Measurements from ENCODE around the gene CD33.

Gene CD33

GRCh38 chr19:51271067-51271466 is 46.2 kb downstream of the CD33 start:
- Histone ChIP-seq H3K4me3 (replicated peaks; ENCODE audit: insufficient read depth, low read length) (no peak overlapping the region), H3K27ac (replicated peaks) (no peak overlapping the region), H3K27me3 (ENCODE audit: insufficient read depth, poor library complexity, severe bottlenecking) (no peaks in the 10 kb centered on the region)
- DNase-seq (ENCODE audit: low read depth in 1 of 2, low spot score in 1 of 2), result no peak
- TF ChIP-seq, protein P1, sequence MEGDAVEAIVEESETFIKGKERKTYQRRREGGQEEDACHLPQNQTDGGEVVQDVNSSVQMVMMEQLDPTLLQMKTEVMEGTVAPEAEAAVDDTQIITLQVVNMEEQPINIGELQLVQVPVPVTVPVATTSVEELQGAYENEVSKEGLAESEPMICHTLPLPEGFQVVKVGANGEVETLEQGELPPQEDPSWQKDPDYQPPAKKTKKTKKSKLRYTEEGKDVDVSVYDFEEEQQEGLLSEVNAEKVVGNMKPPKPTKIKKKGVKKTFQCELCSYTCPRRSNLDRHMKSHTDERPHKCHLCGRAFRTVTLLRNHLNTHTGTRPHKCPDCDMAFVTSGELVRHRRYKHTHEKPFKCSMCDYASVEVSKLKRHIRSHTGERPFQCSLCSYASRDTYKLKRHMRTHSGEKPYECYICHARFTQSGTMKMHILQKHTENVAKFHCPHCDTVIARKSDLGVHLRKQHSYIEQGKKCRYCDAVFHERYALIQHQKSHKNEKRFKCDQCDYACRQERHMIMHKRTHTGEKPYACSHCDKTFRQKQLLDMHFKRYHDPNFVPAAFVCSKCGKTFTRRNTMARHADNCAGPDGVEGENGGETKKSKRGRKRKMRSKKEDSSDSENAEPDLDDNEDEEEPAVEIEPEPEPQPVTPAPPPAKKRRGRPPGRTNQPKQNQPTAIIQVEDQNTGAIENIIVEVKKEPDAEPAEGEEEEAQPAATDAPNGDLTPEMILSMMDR (IDR thresholded peaks at IDR 0.05; ENCODE audit: insufficient read depth, low read length), result no peak
- TF ChIP-seq GABPA (IDR thresholded peaks at IDR 0.05; ENCODE audit: low read depth) (no peak), POLR2AphosphoS5 (IDR thresholded peaks at IDR 0.05; ENCODE audit: low read depth) (no peak), SPI1 (IDR thresholded peaks at IDR 0.05; ENCODE audit: borderline replicate concordance, low read depth) (no peak)
- TF ChIP-seq, protein P2, sequence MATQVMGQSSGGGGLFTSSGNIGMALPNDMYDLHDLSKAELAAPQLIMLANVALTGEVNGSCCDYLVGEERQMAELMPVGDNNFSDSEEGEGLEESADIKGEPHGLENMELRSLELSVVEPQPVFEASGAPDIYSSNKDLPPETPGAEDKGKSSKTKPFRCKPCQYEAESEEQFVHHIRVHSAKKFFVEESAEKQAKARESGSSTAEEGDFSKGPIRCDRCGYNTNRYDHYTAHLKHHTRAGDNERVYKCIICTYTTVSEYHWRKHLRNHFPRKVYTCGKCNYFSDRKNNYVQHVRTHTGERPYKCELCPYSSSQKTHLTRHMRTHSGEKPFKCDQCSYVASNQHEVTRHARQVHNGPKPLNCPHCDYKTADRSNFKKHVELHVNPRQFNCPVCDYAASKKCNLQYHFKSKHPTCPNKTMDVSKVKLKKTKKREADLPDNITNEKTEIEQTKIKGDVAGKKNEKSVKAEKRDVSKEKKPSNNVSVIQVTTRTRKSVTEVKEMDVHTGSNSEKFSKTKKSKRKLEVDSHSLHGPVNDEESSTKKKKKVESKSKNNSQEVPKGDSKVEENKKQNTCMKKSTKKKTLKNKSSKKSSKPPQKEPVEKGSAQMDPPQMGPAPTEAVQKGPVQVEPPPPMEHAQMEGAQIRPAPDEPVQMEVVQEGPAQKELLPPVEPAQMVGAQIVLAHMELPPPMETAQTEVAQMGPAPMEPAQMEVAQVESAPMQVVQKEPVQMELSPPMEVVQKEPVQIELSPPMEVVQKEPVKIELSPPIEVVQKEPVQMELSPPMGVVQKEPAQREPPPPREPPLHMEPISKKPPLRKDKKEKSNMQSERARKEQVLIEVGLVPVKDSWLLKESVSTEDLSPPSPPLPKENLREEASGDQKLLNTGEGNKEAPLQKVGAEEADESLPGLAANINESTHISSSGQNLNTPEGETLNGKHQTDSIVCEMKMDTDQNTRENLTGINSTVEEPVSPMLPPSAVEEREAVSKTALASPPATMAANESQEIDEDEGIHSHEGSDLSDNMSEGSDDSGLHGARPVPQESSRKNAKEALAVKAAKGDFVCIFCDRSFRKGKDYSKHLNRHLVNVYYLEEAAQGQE (IDR thresholded peaks at IDR 0.05; ENCODE audit: insufficient replicate concordance, low read depth), result no peak

GRCh38 chr19:51272183-51272810 is 47.4 kb downstream of the CD33 start:
- H3K4me3 ChIP-seq (replicated peaks; ENCODE audit: insufficient read depth, low read length), result no peak overlapping the region
- no peak overlapping the region; the same call in 1 of the 2 replicates for H3K27ac ChIP-seq (replicated peaks)
- DNase-seq (ENCODE audit: low read depth in 1 of 2, low spot score in 1 of 2), result peak in 1 of 2 experiments; percentile 45
- TF ChIP-seq, protein P1 (IDR thresholded peaks at IDR 0.05; ENCODE audit: insufficient read depth, low read length), result no peak
- TF ChIP-seq SPI1 (IDR thresholded peaks at IDR 0.05; ENCODE audit: borderline replicate concordance, low read depth), result peak; percentile 32; the same call in 1 of the 2 replicates
- TF ChIP-seq, protein P2 (IDR thresholded peaks at IDR 0.05; ENCODE audit: insufficient replicate concordance, low read depth), result no peak
- H3K27me3 ChIP-seq (ENCODE audit: insufficient read depth, poor library complexity, severe bottlenecking), result no peaks in the 10 kb centered on the region

- no peak overlapping the region for H3K4me3 ChIP-seq (replicated peaks; ENCODE audit: insufficient read depth, low read length)
- no peak overlapping the region for H3K27ac ChIP-seq (replicated peaks)
- H3K27me3 ChIP-seq (ENCODE audit: insufficient read depth, poor library complexity, severe bottlenecking), result no peaks in the 10 kb centered on the region
- DNase-seq (ENCODE audit: low read depth in 1 of 2, low spot score in 1 of 2), result no peak
- TF ChIP-seq, protein P1 (IDR thresholded peaks at IDR 0.05; ENCODE audit: insufficient read depth, low read length), result no peak
- TF ChIP-seq GABPA (IDR thresholded peaks at IDR 0.05; ENCODE audit: low read depth) (no peak), SPI1 (IDR thresholded peaks at IDR 0.05; ENCODE audit: borderline replicate concordance, low read depth) (no peak)
- TF ChIP-seq, protein P2 (IDR thresholded peaks at IDR 0.05; ENCODE audit: insufficient replicate concordance, low read depth), result no peak
Measured at GRCh38 chr19:51274049-51274770, 49.3 kb downstream of the CD33 start.

All from HL-60 (cell line).